Kidney (tissue), 14 donors: ENCODE measurements around the gene ACSF3. TPM values are rescaled to one million over a fixed set of nuclear protein-coding genes. Genes with fewer than 3 reads are reported as not detected.
A peak's percentile ranks its signal among the peaks of the same experiment; 100 is the strongest.

Experiments used
- DNase-seq, 5 donors: peaks; one replicate each; pipeline ENCODE4 v3.0.0-alpha.2; 2013 to 2020
- FAIRE-seq: peaks from 2 replicates; lab custom pipeline; 2012; peaks lifted over from hg19 to GRCh38; lab: Jason Lieb, UNC
- H3K27ac ChIP-seq, 2 donors: one replicate each; pipeline ENCODE4 v1.7.0; 2013; ENCODE audit warnings: low read depth in 2 of 2, low read length in 2 of 2, inconsistent platforms in 1 of 2
- H3K27me3 ChIP-seq: one replicate; pipeline ENCODE4 v1.7.1; 2013; ENCODE audit warnings: low read length, inconsistent platforms; ENCODE audit not compliant: control insufficient read depth, insufficient read depth
- H3K36me3 ChIP-seq, 3 donors: one replicate each; pipeline versions ENCODE4 v1.7.0 to v1.7.1; 2013; ENCODE audit warnings: low read length in 3 of 3, control low read depth in 1 of 3, inconsistent platforms in 1 of 3; ENCODE audit not compliant: insufficient read depth in 3 of 3, control insufficient read depth in 2 of 3
- H3K4me1 ChIP-seq, 3 donors: one replicate each; pipeline versions ENCODE4 v1.7.0 to v1.7.1; 2013; ENCODE audit warnings: low read length in 3 of 3, inconsistent platforms in 1 of 3, low read depth in 1 of 3; ENCODE audit not compliant: control insufficient read depth in 2 of 3, insufficient read depth in 2 of 3
- H3K4me3 ChIP-seq, 3 donors: one replicate each; pipeline versions ENCODE4 v1.7.0 to v1.8.1; 2013; ENCODE audit warnings: low read length in 3 of 3, control low read depth in 1 of 3, inconsistent platforms in 1 of 3
- H3K9ac ChIP-seq, 3 donors: one replicate each; pipeline versions ENCODE4 v1.7.0 to v1.7.1; 2013; ENCODE audit warnings: low read length in 3 of 3, control low read depth in 1 of 3, inconsistent platforms in 1 of 3
- H3K9me3 ChIP-seq, 3 donors: one replicate each; pipeline versions ENCODE4 v1.7.0 to v1.7.1; 2013; ENCODE audit warnings: low read length in 3 of 3, control low read depth in 1 of 3, inconsistent platforms in 1 of 3; ENCODE audit not compliant: control insufficient read depth in 2 of 3, insufficient read depth in 1 of 3
- intact Hi-C: fragments of 100-400 bp; cut with DNase I; formaldehyde crosslinking; loops from one replicate; pipeline ENCODE4 v1.11.1; 2022
- polyA plus RNA-seq: library from polyadenylated mRNA; stranded (reverse); fragments of 350-450 nt; fragmentation: Illumina TruSeq; extraction: RNeasy Lipid Tissue Mini Kit (QIAGEN cat#74804); gene quantifications from one replicate; pipeline ENCODE4 v1.2.3, GENCODE V29; 2014; ENCODE audit warnings: low read depth, low replicate concordance; ENCODE audit not compliant: insufficient read depth
- total RNA-seq: library from RNA; stranded (reverse); fragmentation: NEBNext Ultra II Directional; extraction: Animal tissue kit (Norgen Biotek cat#: 25700); gene quantifications from one replicate; pipeline ENCODE4 v1.2.1, GENCODE V29; 2021
- TF ChIP-seq, protein P1 (sequence below): IDR thresholded peaks from 3 replicates; pipeline ENCODE4 v1.5.1; 2012; ENCODE audit warnings: mild to moderate bottlenecking, moderate library complexity, borderline replicate concordance; ENCODE audit not compliant: insufficient read depth; ENCODE audit errors: extremely low read depth
- donor health status: control.
- donor health status: control.
- donor health status: control.
- donor health status: control.
- donor health status: control.
- donor health status: DM: yes; HTN: yes; CAD: no.
- donor health status: Normal renal cell carcinoma (clear cell type).

ACSF3 gene
- total and polyA plus RNA-seq, 2 donors from 2014 or later: 33.2 to 39.0 TPM

DNA sequence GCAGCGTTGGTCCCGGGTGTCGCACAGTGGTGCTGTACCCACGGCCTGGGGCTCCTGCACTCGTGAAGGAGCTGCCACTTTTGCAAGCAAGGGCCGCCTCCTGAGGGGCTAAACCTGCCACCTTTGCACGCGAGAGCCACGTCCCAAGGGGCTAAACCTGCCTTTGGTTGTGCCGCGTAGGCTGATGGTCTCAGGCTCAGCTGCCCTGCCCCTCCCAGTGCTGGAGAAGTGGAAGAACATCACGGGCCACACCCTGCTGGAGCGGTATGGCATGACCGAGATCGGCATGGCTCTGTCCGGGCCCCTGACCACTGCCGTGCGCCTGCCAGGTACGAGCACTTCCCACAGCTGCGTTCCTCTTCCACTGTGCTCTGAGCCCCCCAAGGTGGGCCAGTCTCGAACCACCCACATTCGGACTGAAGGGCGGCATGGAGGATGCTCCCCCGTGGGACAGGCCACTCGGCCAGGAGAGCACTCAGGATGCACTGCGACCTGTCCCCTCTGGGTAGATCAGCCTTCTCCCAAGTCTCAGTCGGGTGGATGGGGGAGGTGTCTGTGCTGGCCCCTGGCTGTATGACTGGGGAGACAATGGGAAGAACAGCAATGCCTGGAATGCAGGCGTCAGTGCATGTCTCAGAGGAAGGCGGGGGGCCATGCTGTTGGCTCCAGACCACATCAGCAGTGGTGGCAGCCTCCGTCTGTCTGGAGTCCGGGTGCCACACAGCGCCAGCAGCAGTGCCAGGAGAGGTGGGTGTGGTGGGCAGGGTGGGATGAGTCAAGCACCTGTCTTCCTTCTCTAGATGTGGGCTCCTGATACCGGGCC, 20.7 kb downstream of the ACSF3 start:
- peak in 2 of 5 donors; percentile 30 to 78 for DNase-seq
- intact Hi-C loops: no loop called here
- TF ChIP-seq, protein P1, sequence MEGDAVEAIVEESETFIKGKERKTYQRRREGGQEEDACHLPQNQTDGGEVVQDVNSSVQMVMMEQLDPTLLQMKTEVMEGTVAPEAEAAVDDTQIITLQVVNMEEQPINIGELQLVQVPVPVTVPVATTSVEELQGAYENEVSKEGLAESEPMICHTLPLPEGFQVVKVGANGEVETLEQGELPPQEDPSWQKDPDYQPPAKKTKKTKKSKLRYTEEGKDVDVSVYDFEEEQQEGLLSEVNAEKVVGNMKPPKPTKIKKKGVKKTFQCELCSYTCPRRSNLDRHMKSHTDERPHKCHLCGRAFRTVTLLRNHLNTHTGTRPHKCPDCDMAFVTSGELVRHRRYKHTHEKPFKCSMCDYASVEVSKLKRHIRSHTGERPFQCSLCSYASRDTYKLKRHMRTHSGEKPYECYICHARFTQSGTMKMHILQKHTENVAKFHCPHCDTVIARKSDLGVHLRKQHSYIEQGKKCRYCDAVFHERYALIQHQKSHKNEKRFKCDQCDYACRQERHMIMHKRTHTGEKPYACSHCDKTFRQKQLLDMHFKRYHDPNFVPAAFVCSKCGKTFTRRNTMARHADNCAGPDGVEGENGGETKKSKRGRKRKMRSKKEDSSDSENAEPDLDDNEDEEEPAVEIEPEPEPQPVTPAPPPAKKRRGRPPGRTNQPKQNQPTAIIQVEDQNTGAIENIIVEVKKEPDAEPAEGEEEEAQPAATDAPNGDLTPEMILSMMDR: no peak
- Histone ChIP-seq H3K4me3 (no peak overlapping the region), H3K36me3 (peaks cover 5 to 15% (median 14%) of the 10 kb centered on the region in 3 donors), H3K27me3 (no peaks in the 10 kb centered on the region), H3K4me1 (peaks cover 0 to 2% (median 0%) of the 10 kb centered on the region in 3 donors), H3K9me3 (no peaks in the 10 kb centered on the region), H3K27ac (no peak overlapping the region), H3K9ac (no peak overlapping the region)
- FAIRE-seq: no peak

GRCh38 chr16:89115216-89115861, 21.7 kb downstream of the ACSF3 start:
- H3K4me1 ChIP-seq: peaks cover 0 to 2% (median 0%) of the 10 kb centered on the region in 3 donors
- FAIRE-seq (no peak), DNase-seq (peak in 1 of 5 donors; percentile 94)
- TF ChIP-seq, protein P1: no peak
- H3K9ac ChIP-seq: no peak overlapping the region
- no peaks in the 10 kb centered on the region for H3K9me3 ChIP-seq
- no peaks in the 10 kb centered on the region for H3K27me3 ChIP-seq
- H3K36me3 ChIP-seq: peaks cover 5 to 18% (median 16%) of the 10 kb centered on the region in 3 donors
- no peak overlapping the region for H3K27ac ChIP-seq
- intact Hi-C loops: no loop called here
- H3K4me3 ChIP-seq: no peak overlapping the region

- H3K27ac ChIP-seq: no peak overlapping the region
- H3K36me3 ChIP-seq: peaks cover 5 to 17% (median 16%) of the 10 kb centered on the region in 3 donors
- TF ChIP-seq, protein P1: no peak
- H3K9ac ChIP-seq: no peak overlapping the region
- no peaks in the 10 kb centered on the region for H3K27me3 ChIP-seq
- FAIRE-seq: no peak
- DNase-seq: peak in 1 of 5 donors; percentile 61
- H3K4me3 ChIP-seq: no peak overlapping the region
- intact Hi-C loops: no loop called here
- H3K9me3 ChIP-seq: no peaks in the 10 kb centered on the region
- peaks cover 0 to 2% (median 0%) of the 10 kb centered on the region in 3 donors for H3K4me1 ChIP-seq
These were observed 22.9 kb downstream of the ACSF3 start for GRCh38 chr16:89116341-89117226.
